K562 (cell line): Measurements from ENCODE around the gene TBX1. TPM values are rescaled to one million over a fixed set of nuclear protein-coding genes. Genes with fewer than 3 reads are reported as not detected.
A peak's percentile ranks its signal among the peaks of the same experiment; 100 is the strongest.

Source experiments
- ARID1B ChIP-seq: fragments of 450-650 bp; IDR thresholded peaks from 2 replicates; pipeline ENCODE4 v1.6.1; 2016; ENCODE audit warnings: antibody characterized with exemption, mild to moderate bottlenecking, inconsistent platforms
- E2F6 ChIP-seq, 2 experiments: IDR thresholded peaks; 2 replicates each; pipeline ENCODE4 v1.6.1; 2011; ENCODE audit warnings: borderline replicate concordance in 1 of 2, control low read depth in 1 of 2, low read depth in 1 of 2, low read length in 1 of 2, mild to moderate bottlenecking in 1 of 2, mixed read lengths in 1 of 2, moderate library complexity in 1 of 2; ENCODE audit not compliant: insufficient read depth in 1 of 2, insufficient read length in 1 of 2, poor library complexity in 1 of 2, severe bottlenecking in 1 of 2; ENCODE audit errors: extremely low read depth in 1 of 2
- ETS2 ChIP-seq: IDR thresholded peaks from 2 replicates; pipeline ENCODE4 v1.6.1; 2016; ENCODE audit warnings: borderline replicate concordance, missing genetic modification characterization, mild to moderate bottlenecking, moderate library complexity, missing compliant biosample characterization; ENCODE audit not compliant: poor library complexity, severe bottlenecking
- HMBOX1 ChIP-seq: sonication (generic); IDR thresholded peaks from 2 replicates; pipeline ENCODE4 v1.6.1; 2016
- JUND ChIP-seq, 2 experiments: IDR thresholded peaks; 2 replicates in 1 of 2; 3 replicates in 1 of 2; pipeline ENCODE4 v1.6.1; 2011; ENCODE audit warnings: borderline replicate concordance in 2 of 2, low read depth in 2 of 2, low read length in 2 of 2, improper control_type of control experiment in 1 of 2, missing biosample characterization in 1 of 2, missing genetic modification characterization in 1 of 2, missing genetic modification reagents in 1 of 2
- LEF1 ChIP-seq: fragments of 450-650 bp; IDR thresholded peaks from 2 replicates; pipeline ENCODE4 v1.6.1; 2016; ENCODE audit warnings: mild to moderate bottlenecking
- NEUROD1 ChIP-seq: fragments of 150-350 bp; IDR thresholded peaks from 2 replicates; pipeline ENCODE4 v1.6.1; 2014; ENCODE audit warnings: borderline replicate concordance, low read length, low read depth; ENCODE audit not compliant: partially characterized antibody
- POU5F1 ChIP-seq: fragments of 150-350 bp; IDR thresholded peaks from 2 replicates; pipeline ENCODE4 v1.6.1; 2014; ENCODE audit warnings: borderline replicate concordance, low read length, low read depth, mild to moderate bottlenecking; ENCODE audit not compliant: partially characterized antibody
- PRMT5 ChIP-seq: sonication (generic); formaldehyde crosslinking; IDR thresholded peaks from 2 replicates; pipeline ENCODE4 v1.5.0; 2020; ENCODE audit warnings: missing genetic modification reagents
- SAFB ChIP-seq: fragments of 200-400 bp; formaldehyde crosslinking; IDR thresholded peaks from 2 replicates; pipeline ENCODE4 v1.6.1; 2017; ENCODE audit warnings: low read depth, low read length, borderline replicate concordance
- SMAD4 ChIP-seq: fragments of 250-450 bp; sonication (Bioruptor Pico); conservative IDR thresholded peaks from 2 replicates; pipeline ENCODE4 v1.8.0; 2021; ENCODE audit warnings: inconsistent platforms, mild to moderate bottlenecking, moderate library complexity
- ZBTB11 ChIP-seq, 3 experiments: fragments of 200-800 bp in 1 of 3; fragments of 250-450 bp in 1 of 3; fragments of 450-650 bp in 1 of 3; sonication (Bioruptor Pico) in 1 of 3; sonication (Bioruptor generic) in 1 of 3; formaldehyde crosslinking in 1 of 3; IDR thresholded peaks; 2 replicates each; pipeline versions ENCODE4 v1.6.1 to v1.8.0; 2016 to 2022; ENCODE audit warnings: mild to moderate bottlenecking in 2 of 3, missing genetic modification characterization in 2 of 3, missing compliant biosample characterization in 1 of 3, moderate library complexity in 1 of 3
- ZHX1 ChIP-seq: fragments of 150-350 bp; conservative IDR thresholded peaks from 2 replicates; pipeline ENCODE4 v1.6.1; 2014; ENCODE audit warnings: low read length
- ZNF639 ChIP-seq, 2 experiments: fragments of 200-800 bp in 1 of 2; sonication (Bioruptor generic) in 1 of 2; sonication (generic) in 1 of 2; formaldehyde crosslinking in 1 of 2; IDR thresholded peaks in 1 of 2; conservative IDR thresholded peaks in 1 of 2; 2 replicates each; pipeline versions ENCODE4 v1.5.0 to v1.6.1; 2016 to 2020; ENCODE audit warnings: missing compliant biosample characterization in 1 of 2, missing genetic modification characterization in 1 of 2, missing genetic modification reagents in 1 of 2
- polyA plus RNA-seq, 8 experiments: library from polyadenylated mRNA; depleted of rRNA in 4 of 8; stranded (reverse) in 5 of 8; unstranded in 3 of 8; fragments of >200 nt; fragmentation: Nextera tagmentation in 2 of 8; fragmentation: Illumina TruSeq in 1 of 8; extraction: Ambion mirVana in 2 of 8; extraction: Trizol in 1 of 8; gene quantifications; 2 replicates each; pipeline versions ENCODE4 v1.2.1 to v1.2.3, GENCODE V29; 2011 to 2014; ENCODE audit warnings: inconsistent platforms in 1 of 8, missing spikeins in 1 of 8
- total RNA-seq, 7 experiments: library from RNA; depleted of rRNA in 6 of 7; stranded (reverse); fragments of >200 nt in 6 of 7; fragmentation: Illumina TruSeq in 2 of 7; extraction: Trizol in 2 of 7; gene quantifications; 2 replicates each; pipeline versions ENCODE4 v1.2.1 to v1.2.3, GENCODE V29; 2011 to 2021; ENCODE audit warnings: low replicate concordance in 1 of 7

Gene TBX1
- total and polyA plus RNA-seq, 9 of the 15 experiments (the other 6 are each of a cell fraction or from before 2014, with no cell fraction given) = 0.07 to 35.0 (median 3.9) TPM

- TF ChIP-seq ZHX1 (no peak; the same call in 1 of the 2 replicates), ETS2 (tag) (peak; percentile 3), NEUROD1 (peak; percentile 77), ZBTB11 (CRISPR knock-in tag; IDR thresholded peaks at IDR 0.05) (no peak), E2F6 (IDR thresholded peaks at IDR 0.05; ENCODE audit: borderline replicate concordance in 1 of 2, extremely low read depth in 1 of 2, insufficient read depth in 1 of 2, insufficient read length in 1 of 2, low read depth in 1 of 2, low read length in 1 of 2, poor library complexity in 1 of 2, severe bottlenecking in 1 of 2) (peak in 1 of 2 experiments; percentile 93), SMAD4 (CRISPR knock-in tag) (no peak), ARID1B (no peak), SAFB (no peak), PRMT5 (CRISPR knock-in tag) (no peak), HMBOX1 (no peak), POU5F1 (peak; percentile 54), LEF1 (no peak), ZNF639 (CRISPR knock-in tag; conservative IDR thresholded peaks at IDR 0.05 in 1 of 2, IDR thresholded peaks at IDR 0.05 in 1 of 2) (no peak), JUND (IDR thresholded peaks at IDR 0.05; ENCODE audit: borderline replicate concordance, low read depth, low read length) (peak; percentile 45; the same call in 1 of the 2 replicates), JUND (tag; IDR thresholded peaks at IDR 0.05; ENCODE audit: borderline replicate concordance, low read depth, low read length) (0 out of 3 replicates have a peak, but pooled peaks have one; percentile 7)
Observed at GRCh38 chr22:19719050-19719482, 41.5 kb upstream of the TBX1 start (continued).
